ENCODE results near the gene CASP7.
"Not testable (repeated sequence)": the region's sequence is repeated elsewhere in the genome, so short reads cannot be mapped to it uniquely, and the experiment has no call there.

The CASP7 gene

DNA sequence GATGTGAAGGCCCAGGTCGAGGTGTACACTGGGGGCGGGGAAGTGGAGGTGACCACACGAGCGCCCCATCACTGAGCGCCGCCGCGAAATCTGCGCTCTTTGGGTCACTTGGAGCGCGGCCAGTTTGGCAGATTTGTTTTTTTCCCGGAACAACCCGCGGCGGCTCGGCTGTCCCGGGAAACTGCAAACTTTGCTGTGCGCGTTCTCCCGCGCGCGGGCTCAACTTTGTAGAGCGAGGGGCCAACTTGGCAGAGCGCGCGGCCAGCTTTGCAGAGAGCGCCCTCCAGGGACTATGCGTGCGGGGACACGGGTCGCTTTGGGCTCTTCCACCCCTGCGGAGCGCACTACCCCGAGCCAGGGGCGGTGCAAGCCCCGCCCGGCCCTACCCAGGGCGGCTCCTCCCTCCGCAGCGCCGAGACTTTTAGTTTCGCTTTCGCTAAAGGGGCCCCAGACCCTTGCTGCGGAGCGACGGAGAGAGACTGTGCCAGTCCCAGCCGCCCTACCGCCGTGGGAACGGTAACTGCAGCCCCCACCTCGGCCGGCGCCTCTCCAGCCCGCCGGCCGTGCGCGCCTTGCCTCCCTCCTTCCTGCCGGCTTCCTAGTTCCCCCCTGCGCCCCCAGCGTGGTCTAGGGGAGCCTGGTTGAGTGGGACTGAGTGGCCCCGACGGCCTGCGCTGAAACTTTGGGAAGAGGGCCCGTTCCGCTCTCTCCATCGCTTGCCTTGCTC lies at the start of gene CASP7:
Gene CASP7 (plus strand): TSS at position 450 of the 727 bp plus-strand sequence. CDS start 17,582 bp downstream, outside the sequence.
- DNase-seq: no peak

DNA sequence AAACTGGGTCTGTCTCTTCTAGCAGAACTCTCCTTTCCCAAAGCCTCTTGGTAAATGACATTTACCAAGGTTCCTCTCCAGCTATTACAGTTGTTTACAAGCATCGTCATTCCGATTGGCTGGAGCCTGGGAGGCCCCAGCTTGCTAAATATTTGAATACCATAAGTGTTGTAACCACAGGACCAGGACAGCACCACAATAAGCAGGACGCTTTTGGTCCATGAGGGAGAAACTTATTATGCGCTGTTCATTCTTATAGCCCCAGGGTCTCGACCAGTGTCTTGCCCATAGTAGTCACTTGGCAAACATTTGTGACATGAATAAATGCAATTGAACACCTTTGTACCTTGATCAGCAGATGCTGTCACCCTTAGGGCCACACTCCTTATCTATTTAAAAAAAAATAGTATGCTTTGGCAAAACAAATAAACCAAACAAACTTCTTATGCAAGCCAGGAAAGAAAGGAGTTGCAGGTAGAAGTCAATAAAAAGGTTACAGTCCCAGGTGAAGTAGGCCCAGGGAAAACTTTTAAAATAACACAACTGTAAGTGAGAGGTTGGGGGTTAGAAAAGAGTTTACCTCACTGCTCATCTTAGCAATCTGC lies 48.7 kb upstream of the CASP7 start:
- no peak for DNase-seq

DNA sequence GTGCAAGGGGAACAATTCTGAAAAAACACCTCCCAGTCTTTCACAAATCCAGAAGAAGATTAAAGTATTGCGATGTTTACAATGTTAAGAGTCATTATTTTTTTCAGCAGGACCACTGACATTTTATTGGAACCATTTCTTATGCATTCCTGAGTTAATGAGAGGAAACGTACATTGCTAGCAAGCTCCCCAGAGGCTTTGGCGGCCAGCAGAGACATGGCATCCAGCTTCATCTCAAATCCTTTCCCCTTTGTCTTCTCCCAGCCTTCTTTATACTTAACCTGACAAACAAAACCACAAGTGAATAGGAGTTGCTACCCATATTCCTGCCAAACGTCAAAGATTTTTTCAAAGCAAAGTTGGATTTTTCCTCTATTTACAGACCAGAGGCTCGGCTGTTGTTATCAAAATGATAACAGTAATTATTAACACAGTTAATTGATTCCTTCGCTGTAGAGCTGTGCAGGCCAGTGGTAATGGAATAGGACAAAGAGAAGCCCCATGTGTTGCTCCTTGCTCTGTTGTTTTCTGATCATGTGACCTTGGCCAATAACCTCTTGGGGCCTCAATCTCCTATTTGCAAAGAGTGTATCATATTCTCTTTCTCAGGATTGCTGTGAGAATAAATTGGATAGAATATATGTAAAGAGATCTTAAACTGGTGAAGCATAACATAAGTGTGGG lies 47.9 kb upstream of the CASP7 start:
- no peak for DNase-seq

DNA sequence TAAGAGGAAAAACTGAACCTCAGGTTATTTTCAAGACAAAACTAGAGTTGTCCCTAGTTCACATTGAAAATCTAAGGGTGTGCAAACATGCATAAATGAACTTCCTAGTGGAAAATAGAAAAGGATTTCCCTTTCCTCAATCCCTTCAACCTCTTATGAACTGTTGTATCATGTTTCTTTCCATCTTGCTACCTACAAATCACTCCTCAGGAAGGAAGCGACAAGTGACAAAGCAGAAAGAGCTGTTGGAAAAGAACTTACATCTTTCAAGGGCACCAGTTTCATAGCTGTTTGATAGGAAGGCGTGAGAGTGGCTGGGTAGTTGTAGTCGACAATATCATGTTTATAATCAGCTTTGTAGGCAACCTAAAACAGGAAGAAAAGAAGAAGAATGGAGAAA lies 39.7 kb upstream of the CASP7 start:
- no peak for DNase-seq

DNA sequence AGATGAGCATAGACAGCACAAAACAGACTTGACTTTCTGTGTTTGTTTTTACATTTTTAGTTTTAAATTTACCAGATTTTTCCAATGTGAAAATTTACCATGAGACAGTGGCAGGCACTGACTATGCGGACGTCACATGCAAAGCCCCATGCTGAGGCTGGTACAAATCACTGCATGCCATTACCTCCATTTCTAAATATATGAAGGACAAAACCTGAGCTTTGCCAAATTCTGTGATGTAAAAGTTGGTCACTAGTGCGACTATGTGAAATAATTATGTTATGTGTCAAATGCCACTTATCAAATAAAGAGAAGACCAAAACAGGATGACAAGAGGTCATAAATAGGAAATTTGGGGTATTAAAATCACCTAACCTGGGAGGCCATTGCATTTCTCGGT lies 38.0 kb upstream of the CASP7 start:
- no peak for DNase-seq

DNA sequence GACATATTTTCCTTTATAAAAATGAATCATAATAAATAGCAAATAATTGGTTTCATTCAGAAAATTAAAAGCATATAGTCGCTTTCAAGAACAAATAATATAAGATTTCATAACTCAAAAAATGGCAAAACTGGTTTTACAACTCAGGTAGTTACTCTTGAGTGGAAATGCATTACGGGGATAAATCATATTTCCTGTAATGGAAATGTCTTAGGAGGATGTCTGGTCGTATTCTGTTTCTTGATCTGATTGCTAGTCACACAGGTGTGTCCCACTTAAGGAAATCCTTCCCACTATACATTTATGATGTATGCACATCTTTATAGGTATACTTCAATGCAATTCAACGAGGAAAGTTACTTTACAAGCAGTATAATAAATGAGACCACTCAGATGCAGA lies 36.5 kb upstream of the CASP7 start:
- no peak for DNase-seq

DNA sequence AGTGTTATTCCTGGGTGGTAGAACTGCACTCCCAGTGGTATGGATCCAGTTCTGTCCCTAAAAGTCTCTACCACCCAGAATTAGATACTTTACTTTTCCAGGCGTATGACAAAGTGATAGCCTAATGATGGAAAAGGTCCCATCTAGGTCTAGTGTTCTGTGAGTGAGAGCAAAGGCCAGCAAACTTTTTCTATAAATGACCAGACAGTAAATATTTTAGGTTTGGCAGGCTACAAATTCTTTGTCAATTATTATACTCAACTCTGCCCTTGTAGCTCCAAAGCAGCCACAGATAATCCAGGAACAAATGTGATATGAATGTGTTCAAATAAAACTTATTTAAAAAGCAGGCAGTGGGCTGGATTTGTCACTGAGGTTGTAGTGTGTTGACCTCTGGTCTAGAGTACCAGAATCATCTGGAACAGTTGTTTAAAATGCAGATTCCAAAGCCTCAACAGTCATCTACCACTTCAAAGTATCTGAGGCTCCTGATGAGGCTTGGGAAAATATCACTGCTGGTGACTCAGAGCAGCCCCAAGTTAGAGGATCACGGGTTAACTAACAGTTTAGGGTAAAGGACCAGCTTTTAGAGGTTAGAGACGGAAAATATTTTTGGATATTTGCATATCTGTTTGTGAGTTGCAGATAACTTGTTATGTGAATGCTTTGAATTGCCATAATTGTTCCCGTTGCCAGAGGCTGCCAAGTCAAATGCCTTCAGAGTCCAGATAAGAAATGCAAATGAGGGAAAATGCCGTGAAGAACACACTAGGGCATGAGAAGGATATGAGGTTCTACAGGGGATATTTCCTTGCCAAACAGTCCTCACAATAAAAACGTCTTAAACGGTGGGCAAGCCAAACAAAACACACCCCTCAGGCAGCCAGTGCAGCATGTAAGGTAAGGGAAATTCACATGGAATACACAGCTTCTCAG lies 35.3 kb upstream of the CASP7 start:
- DNase-seq: no peak

DNA sequence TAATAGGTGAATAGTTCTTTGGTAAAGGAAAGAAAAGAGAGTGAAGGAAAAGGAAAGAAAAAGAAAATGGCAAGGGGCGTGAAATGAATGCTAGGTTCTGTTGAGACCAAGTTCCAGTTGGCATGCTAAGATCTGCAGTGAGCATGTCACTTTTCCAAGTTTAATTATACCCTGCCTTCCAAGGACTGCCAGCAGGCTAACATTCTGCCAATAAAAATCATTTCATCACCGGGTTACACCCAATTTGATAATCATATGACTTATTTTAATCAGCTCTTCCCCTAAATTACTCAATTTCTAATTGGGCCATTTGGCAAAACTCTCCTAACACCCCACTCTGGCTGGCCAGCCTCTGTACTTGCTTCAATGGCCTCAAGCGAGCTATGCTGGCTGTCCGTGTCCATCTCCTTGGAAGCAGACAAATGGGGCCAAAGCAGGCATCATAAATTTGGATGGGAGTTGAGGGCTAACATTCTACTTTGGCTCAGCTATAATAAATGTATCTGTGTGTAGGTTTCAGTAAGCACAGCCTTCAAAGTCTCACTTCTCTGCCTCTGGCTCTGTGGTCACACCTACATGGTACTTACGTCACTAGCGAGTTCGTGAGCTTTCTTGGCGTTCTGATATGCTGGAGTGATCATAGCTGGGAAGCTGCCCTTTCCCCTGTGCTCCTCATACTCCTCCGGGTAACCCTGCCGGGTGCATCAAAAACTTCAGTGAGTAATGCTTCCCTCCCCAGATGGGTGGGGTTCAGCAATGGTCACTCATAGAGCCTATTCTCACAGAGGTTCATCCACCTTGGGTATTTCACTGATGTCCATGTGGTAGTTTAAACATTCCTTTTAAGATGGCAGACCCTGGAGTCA lies 33.1 kb upstream of the CASP7 start:
- DNase-seq: no peak

DNA sequence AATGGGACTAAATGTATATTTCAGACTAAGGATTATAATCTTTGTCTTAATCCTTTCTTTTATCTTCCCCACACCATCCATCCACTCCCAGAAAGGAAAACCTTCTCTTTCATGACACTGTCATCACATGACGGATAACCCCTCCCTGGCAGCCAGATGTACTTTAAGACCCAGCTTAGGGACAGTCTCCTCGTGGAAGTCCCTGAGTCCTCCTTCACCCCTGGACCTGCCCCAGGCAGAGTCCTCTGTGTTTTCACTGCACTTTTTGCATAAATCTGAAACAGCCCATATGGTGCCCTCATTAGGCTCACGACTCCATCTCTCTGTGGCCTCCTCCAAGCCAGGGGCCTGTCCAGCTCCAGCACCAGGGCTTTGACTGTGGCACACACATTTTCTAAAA lies 31.9 kb upstream of the CASP7 start:
- DNase-seq: no peak

DNA sequence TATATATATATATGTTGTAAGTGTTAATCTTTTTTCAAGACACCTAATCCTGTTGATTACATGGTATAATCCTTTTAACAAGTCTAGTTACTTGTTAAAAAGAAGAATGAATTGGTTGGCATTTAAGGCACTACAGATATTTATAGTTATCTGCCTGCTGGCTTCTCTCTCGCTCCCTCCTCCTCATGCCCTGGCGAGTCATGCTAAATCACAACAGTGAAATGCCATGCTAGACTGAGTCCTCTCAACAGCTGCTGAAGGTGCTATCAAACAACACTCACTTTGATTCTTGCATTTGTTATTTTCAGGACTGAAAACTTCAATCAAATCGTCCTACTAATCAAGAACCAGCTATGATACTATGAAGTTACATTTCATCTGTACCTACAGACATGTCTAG lies 31.2 kb upstream of the CASP7 start:
- no peak for DNase-seq

DNA sequence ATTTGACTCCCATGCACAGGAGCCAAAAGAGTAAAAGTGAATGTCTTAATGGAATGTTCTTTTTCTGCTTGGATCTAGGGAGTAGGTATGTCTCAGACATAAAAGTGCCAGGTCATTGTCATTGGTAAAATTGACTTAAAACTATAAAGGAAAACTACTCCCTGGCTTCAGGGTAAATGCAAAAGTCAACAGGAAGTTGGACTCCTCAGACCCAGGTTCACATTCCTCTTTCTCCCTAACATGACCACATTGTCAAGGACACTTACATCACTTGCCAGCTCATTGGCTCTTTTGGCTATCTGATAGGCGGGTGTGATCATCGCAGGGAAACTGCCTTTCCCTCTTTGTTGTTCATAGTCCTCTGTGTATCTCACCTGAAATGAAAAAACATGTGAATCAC lies 29.5 kb upstream of the CASP7 start:
- no peak for DNase-seq

DNA sequence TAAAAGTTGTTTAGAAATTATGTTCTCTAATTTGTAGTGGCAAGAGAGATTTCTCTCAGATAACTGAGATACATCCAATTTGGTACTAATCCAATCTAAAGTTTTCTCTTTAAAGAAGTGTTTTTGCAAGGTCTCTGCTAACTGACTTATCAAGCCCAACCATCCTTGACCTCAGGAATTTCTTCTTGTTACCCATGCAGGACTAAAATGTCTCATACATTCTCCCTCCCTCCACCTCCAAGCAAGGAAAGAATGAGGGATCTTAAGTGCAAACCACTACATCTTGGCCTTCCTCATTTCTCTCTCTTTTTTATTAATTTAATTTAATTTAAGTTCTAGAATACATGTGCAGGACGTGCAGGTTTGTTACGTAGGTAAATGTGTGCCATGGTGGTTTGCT lies 28.7 kb upstream of the CASP7 start:
- DNase-seq: no peak

DNA sequence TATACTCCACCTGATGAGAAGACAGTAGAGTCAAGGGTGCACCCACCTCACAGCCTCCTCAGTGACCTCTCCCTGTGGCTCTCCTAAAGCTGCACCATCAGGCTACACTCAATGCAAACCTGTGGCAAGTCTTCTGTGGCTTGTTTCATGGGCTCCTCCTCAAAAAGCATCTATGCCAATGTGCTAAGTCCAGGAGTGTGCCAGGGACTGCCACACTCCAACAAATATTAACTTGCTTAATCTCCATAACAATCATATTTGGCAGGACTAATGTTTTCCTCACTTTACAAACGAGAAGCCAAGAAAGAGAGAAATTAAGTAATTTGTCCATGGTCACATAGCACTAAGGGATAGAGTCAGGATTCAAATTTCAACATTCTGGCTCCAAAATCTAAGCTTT lies 27.8 kb upstream of the CASP7 start:
- no peak for DNase-seq

DNA sequence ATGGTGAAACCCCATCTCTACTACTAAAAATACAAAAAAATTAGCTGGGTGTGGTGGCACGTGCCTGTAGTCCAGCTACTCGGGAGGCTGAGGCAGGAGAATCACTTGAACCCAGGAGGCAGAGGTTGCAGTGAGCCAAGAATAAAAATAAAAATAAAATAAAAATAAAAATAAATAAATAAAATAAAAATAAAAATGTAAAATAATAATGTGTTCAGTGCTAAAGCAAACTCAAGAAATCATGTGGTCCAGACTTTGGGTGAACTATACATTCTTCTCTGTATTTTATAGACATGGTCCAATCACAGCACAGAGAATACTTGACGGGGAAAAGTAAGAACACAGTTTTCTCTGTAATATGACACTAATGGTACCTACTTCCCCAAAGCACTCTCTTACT lies 27.3 kb upstream of the CASP7 start:
- not testable (repeated sequence) for DNase-seq

DNA sequence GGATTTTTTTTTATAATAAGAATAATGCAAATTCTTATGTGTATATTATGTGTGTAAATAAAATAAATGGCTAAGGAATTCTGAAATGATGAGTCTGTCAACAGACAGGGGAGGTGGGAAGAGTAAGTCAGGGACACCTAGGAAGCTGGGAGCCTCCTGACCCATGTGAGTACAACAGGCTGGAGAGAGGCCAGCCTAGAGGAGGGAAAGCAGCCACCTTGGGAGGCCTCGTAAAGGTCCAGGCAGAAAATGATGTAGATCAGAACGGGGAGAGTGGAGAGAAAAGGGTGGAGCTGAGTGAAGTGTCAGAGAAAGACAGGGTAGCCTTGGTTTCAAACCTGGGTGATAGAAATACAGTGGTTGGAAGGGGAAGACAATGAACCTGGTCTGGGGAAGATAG lies 22.8 kb upstream of the CASP7 start:
- no peak for DNase-seq

DNA sequence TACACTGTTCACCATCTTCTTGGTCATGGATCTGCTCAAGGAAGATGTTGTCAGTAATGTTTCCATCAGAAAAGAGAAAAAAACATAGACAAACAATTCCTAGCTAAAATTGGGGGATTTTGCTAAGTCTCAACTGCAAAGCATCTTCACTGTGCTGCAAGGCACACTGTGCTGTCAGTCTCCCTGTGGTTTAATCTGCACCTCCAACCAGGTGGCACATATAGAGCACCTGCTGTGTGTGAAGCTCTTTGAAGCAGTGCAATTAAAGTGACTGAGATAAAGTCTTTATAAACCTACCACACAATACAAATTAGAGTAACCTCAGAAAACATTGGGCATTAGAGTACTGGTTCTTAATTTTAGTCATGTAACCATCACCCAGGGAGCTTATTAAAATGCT lies 22.2 kb upstream of the CASP7 start:
- no peak for DNase-seq

DNA sequence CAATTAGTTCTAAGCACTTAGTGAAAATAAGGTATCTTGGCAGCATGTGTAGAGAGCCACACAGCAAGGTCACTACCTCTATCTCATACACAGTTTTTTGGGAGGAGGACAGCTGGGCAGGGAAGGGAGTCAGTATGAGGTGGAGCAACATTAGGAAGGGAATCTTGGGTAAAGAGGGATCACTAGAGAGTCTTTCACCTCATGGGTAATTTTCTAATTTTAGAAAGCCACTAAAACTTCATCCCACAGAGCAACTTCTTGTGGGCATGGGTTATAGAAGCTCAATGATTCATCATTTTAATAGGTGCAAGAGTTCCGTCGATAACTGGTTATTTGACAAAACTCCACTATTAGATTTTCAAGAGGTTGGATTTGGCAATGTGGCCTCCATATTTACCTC lies 18.4 kb upstream of the CASP7 start:
- DNase-seq: no peak

DNA sequence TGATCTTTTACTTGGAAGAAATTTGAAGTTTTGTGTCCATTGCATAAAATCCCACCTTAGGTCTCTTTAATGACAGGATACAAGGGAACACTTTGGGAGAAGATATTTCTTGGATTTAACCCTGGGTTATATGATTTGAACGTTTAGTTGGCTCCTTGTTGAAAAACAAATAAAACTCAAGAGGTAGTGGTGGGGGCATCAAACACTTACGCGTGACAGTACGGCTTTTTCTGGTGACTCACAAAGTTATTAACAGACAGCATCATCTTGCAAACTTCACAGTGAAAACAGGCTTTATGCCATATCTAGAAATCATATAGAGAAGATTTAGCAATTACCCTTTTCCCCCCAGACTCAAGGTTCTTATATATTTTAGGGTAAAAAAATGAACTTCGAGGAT lies 16.6 kb upstream of the CASP7 start:
- no peak for DNase-seq

DNA sequence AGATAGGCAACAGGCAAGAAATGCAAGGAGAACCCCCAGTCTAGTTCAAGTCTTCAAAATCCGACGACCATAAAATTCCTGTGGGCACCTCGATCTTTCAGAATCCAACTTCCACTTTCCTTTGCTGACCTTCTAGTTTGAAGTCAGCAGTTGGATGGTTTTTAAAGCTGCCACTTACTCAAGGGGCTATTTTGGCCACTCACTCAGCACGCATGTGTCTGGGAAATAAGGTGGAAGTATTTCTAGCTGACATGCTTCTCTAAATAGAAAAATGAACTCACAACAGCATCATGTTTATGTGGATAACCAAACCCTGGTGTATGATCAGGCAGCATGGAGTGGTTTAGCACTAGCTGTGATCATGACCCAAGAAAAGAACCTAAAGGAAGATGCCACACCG lies 15.8 kb upstream of the CASP7 start, which contains the start of gene NRAP:
Gene NRAP (minus strand): TSS at position 134 of the 400 bp plus-strand sequence. CDS start 159 bp downstream, outside the sequence.
- DNase-seq: no peak

DNA sequence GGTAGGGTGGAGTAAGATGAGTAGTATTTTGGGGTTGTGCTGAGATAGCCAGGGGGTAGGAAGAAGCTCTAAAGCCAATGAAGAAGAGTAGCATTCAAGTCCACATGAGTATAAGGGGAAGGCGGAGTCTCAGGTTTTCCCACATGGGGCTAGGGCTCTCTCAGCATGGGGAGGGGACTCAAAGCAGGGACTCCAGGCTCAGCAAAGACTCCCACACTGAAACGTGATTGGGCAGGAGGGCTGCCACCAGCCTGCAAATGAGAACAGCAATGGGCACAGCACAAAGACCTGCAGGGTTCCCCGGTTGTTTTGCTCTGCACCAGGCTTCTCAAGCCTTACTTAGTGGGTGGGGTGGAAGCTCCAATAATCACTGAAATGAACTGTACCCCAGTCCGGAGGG lies 14.4 kb upstream of the CASP7 start:
- DNase-seq: no peak

DNA sequence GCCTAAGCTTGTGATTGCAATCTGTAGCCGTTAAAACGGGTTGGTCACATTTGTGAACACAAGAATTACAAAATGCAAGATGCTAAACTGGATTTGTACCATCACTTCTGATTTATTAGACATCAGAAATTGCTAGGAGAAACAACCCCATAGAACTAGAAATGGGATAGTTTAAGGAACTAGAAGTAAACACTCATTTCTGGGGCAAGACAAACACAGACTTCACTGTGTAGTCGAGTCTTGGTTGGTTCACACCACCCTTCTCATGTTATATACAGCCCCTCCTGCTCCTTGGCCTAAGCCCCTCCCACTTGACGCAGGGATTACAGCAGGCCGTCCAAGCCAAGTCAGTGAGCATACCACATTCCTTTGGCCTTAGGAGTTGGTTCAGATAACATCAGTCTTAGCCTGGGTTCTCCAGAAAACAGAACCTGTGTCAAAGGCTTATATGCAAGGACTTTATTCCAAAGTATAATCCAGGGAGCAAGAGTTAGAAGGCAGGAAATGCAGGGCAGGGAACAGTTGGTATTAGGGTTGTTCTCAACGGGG lies 13.8 kb upstream of the CASP7 start:
- no peak for DNase-seq

Measured in NCI-H1417 treated with DMSO at 0.1 percent for 48 hours (cell line).